K562 (cell line): ENCODE measurements around the gene NRP1. TPM values are rescaled to one million over a fixed set of nuclear protein-coding genes. Genes with fewer than 3 reads are reported as not detected.

ENCODE experiments used
- ATAC-seq: fragments of 200-7000 bp; cut with Tn5 transposase; 3 replicates; pipeline ENCODE4 v1.9.1; 2020; ENCODE audit warnings: moderate library complexity
- BruUV-seq: library from RNA; stranded (reverse); fragments of 400-500 nt; replicated peaks from 2 replicates; lab custom pipeline; 2021; lab: Mats Ljungman, UMichigan
- CTCF ChIA-PET: fragments of 300-600 bp; formaldehyde crosslinking; extraction: SDS; loops from one replicate; lab custom pipeline; 2021; ENCODE audit warnings: low intra/inter-chr PET ratio; lab: Yijun Ruan, JAX
- POLR2A ChIA-PET: fragments of 300-600, 350-650 bp; sonication (Branson Sonifier 250); formaldehyde crosslinking; extraction: SDS; loops from one replicate; lab custom pipeline; 2021; ENCODE audit warnings: antibody characterized with exemption, inconsistent platforms; lab: Yijun Ruan, JAX
- DNase-seq, 4 experiments: peaks; one replicate each; pipeline versions ENCODE4 v3.0.0 to v3.0.0-alpha.2; 2011 to 2018; ENCODE audit warnings: low spot score in 3 of 4, mixed read lengths in 3 of 4; ENCODE audit errors: extremely low read depth in 1 of 4
- FAIRE-seq: peaks from 2 replicates; lab custom pipeline; 2011; peaks lifted over from hg19 to GRCh38; lab: Jason Lieb, UNC
- H2AFZ ChIP-seq: 2 replicates; pipeline ENCODE4 v1.6.0; 2011; ENCODE audit warnings: low read depth, low read length, control low read depth, inconsistent platforms
- H3K27ac ChIP-seq: fragments of 200-600 bp; 3 replicates; pipeline ENCODE4 v1.8.0; 2011; ENCODE audit warnings: low read depth, mild to moderate bottlenecking, control low read depth, inconsistent platforms, low read length, moderate library complexity, mixed read lengths; ENCODE audit errors: extremely low read depth
- H3K27me3 ChIP-seq, 2 experiments: fragments of 300-600 bp in 1 of 2; 2 replicates in 1 of 2; 3 replicates in 1 of 2; pipeline versions ENCODE4 v1.6.0 to v1.8.0; 2011; ENCODE audit warnings: inconsistent platforms in 2 of 2, low read length in 2 of 2, mild to moderate bottlenecking in 1 of 2, mixed read lengths in 1 of 2, moderate library complexity in 1 of 2; ENCODE audit not compliant: control insufficient read depth in 2 of 2, insufficient read depth in 2 of 2
- H3K36me3 ChIP-seq: fragments of 300-600 bp; 3 replicates; pipeline ENCODE4 v1.8.0; 2011; ENCODE audit warnings: mild to moderate bottlenecking, low read length, inconsistent platforms; ENCODE audit not compliant: control insufficient read depth, insufficient read depth
- H3K4me1 ChIP-seq, 2 experiments: fragments of 200-600 bp in 1 of 2; replicated peaks in 1 of 2; 2 replicates in 1 of 2; 3 replicates in 1 of 2; pipeline versions ENCODE4 v1.5.1 to v1.8.0; 2011; ENCODE audit warnings: inconsistent platforms in 2 of 2, low read length in 2 of 2, mild to moderate bottlenecking in 1 of 2, mixed read lengths in 1 of 2, moderate library complexity in 1 of 2; ENCODE audit not compliant: control insufficient read depth in 2 of 2, insufficient read depth in 2 of 2
- H3K4me2 ChIP-seq: 2 replicates; pipeline ENCODE4 v1.6.1; 2011; ENCODE audit warnings: low read length, control low read depth, inconsistent platforms, mixed read lengths; ENCODE audit not compliant: insufficient read depth
- H3K4me3 ChIP-seq: fragments of 200-600 bp; sonication (generic), shearing (Covaris generic); 2 replicates; pipeline ENCODE4 v1.5.1; 2016; ENCODE audit warnings: control low read depth, inconsistent platforms
- H3K79me2 ChIP-seq: fragments of 200-600 bp; 3 replicates; pipeline ENCODE4 v1.8.0; 2011; ENCODE audit warnings: low read length, inconsistent platforms; ENCODE audit not compliant: control insufficient read depth, insufficient read depth
- H3K9ac ChIP-seq, 2 experiments: 2 replicates each; pipeline versions ENCODE4 v1.6.0 to v1.6.1; 2011; ENCODE audit warnings: low read depth in 2 of 2, low read length in 2 of 2, control low read depth in 1 of 2, inconsistent platforms in 1 of 2, mild to moderate bottlenecking in 1 of 2, mixed read lengths in 1 of 2; ENCODE audit not compliant: insufficient read depth in 1 of 2
- H3K9me1 ChIP-seq: one replicate; pipeline ENCODE4 v1.6.0; 2011; ENCODE audit warnings: inconsistent platforms, mild to moderate bottlenecking, low read length, moderate library complexity; ENCODE audit not compliant: control insufficient read depth, insufficient read depth
- H3K9me3 ChIP-seq: replicated peaks from 2 replicates; pipeline ENCODE4 v1.5.1; 2011; ENCODE audit warnings: low read depth, low read length, inconsistent platforms; ENCODE audit not compliant: control insufficient read depth, insufficient read depth
- H4K20me1 ChIP-seq: replicated peaks from 2 replicates; pipeline ENCODE4 v1.6.1; 2011; ENCODE audit warnings: low read length, inconsistent platforms, mixed read lengths; ENCODE audit not compliant: control insufficient read depth, insufficient read depth
- BACH1 ChIP-seq: fragments of 200-800 bp; sonication (Bioruptor generic); IDR thresholded peaks from 2 replicates; pipeline ENCODE4 v1.6.1; 2016; ENCODE audit warnings: missing genetic modification characterization, missing compliant biosample characterization
- CBX8 ChIP-seq: fragments of 200-600 bp; sonication (generic); IDR thresholded peaks from 2 replicates; pipeline ENCODE4 v1.6.1; 2012; ENCODE audit warnings: borderline replicate concordance, mixed run types, low read depth, mild to moderate bottlenecking, moderate library complexity, mixed read lengths, low read length, control low read depth, inconsistent platforms; ENCODE audit not compliant: poor library complexity, severe bottlenecking; ENCODE audit errors: extremely low read depth
- CCAR2 ChIP-seq: fragments of 200-400 bp; formaldehyde crosslinking; IDR thresholded peaks from 2 replicates; pipeline ENCODE4 v1.6.1; 2017; ENCODE audit warnings: mild to moderate bottlenecking, low read depth, low read length
- CREBBP ChIP-seq: IDR thresholded peaks from one replicate; pipeline ENCODE4 v1.6.1; 2012; ENCODE audit warnings: low read depth, mild to moderate bottlenecking, control low read depth, inconsistent platforms, low read length
- MYBL2 ChIP-seq, 2 experiments: fragments of 450-650 bp in 1 of 2; sonication (generic) in 1 of 2; formaldehyde crosslinking in 1 of 2; IDR thresholded peaks; 2 replicates each; pipeline versions ENCODE4 v1.6.1 to v1.8.1; 2017 to 2022; ENCODE audit warnings: borderline replicate concordance in 1 of 2, inconsistent platforms in 1 of 2, low read depth in 1 of 2, mild to moderate bottlenecking in 1 of 2, missing genetic modification reagents in 1 of 2, moderate library complexity in 1 of 2
- POLR2A ChIP-seq: fragments of 450-650 bp; conservative IDR thresholded peaks from 2 replicates; pipeline ENCODE4 v1.6.1; 2016
- SREBF1 ChIP-seq: fragments of 150-350 bp; IDR thresholded peaks from 2 replicates; pipeline ENCODE4 v1.6.1; 2014; ENCODE audit warnings: antibody characterized with exemption, low read depth, low read length, borderline replicate concordance
- TAF9B ChIP-seq: fragments of 450-650 bp; IDR thresholded peaks from 2 replicates; pipeline ENCODE4 v1.6.1; 2018; ENCODE audit warnings: mild to moderate bottlenecking; ENCODE audit not compliant: partially characterized antibody
- ZNF174 ChIP-seq: fragments of 250-450 bp; sonication (Bioruptor Pico); IDR thresholded peaks from 2 replicates; pipeline ENCODE4 v1.4.0; 2020; ENCODE audit warnings: mild to moderate bottlenecking
- ZNF347 ChIP-seq: fragments of 450-650 bp; formaldehyde crosslinking; IDR thresholded peaks from 2 replicates; pipeline ENCODE4 v1.4.0; 2020; ENCODE audit warnings: low read depth, mild to moderate bottlenecking, moderate library complexity
- ZNF830 ChIP-seq: fragments of 250-450 bp; sonication (Bioruptor Pico); IDR thresholded peaks from 2 replicates; pipeline ENCODE4 v1.5.0; 2021; ENCODE audit warnings: mild to moderate bottlenecking
- WGBS: fragments of 100-300 bp; shearing (Covaris generic); methylation state at CpG from one replicate; pipeline ENCODE4 v1.1.6; 2016; ENCODE audit warnings: low coverage, mixed read lengths; ENCODE audit not compliant: insufficient coverage; ENCODE audit errors: missing lambda C conversion rate; 5-methylcytosine and 5-hydroxymethylcytosine counted together
- in situ Hi-C: fragments of 300-500 bp; cut with MboI; formaldehyde crosslinking; loops from 4 replicates; pipeline ENCODE4 v1.15.0; 2018; ENCODE audit warnings: inconsistent platforms, mixed read lengths
- intact Hi-C: fragments of 100-400 bp; cut with micrococcal nuclease; formaldehyde crosslinking; loops from 2 replicates; pipeline ENCODE4 v1.14.2; 2022
- polyA plus RNA-seq, 8 experiments: library from polyadenylated mRNA; depleted of rRNA in 4 of 8; stranded (reverse) in 5 of 8; unstranded in 3 of 8; fragments of >200 nt; fragmentation: Nextera tagmentation in 2 of 8; fragmentation: Illumina TruSeq in 1 of 8; extraction: Ambion mirVana in 2 of 8; extraction: Trizol in 1 of 8; gene quantifications; 2 replicates each; pipeline versions ENCODE4 v1.2.1 to v1.2.3, GENCODE V29; 2011 to 2014; ENCODE audit warnings: inconsistent platforms in 1 of 8, missing spikeins in 1 of 8
- total RNA-seq, 7 experiments: library from RNA; depleted of rRNA in 6 of 7; stranded (reverse); fragments of >200 nt in 6 of 7; fragmentation: Illumina TruSeq in 2 of 7; extraction: Trizol in 2 of 7; gene quantifications; 2 replicates each; pipeline versions ENCODE4 v1.2.1 to v1.2.3, GENCODE V29; 2011 to 2021; ENCODE audit warnings: low replicate concordance in 1 of 7

Gene NRP1
- total and polyA plus RNA-seq, 9 of the 15 experiments (the other 6 are each of a cell fraction or from before 2014, with no cell fraction given), result 0.01 to 0.38 (median 0.04) TPM; not detected in 5

GRCh38 chr10:33335801-33336581 lies 1.5 kb upstream of the NRP1 start:
- 11% methylated on average over 37 of the region's 52 CpGs for WGBS
- Histone ChIP-seq H3K4me1 (peaks cover 0 to 11% of the 10 kb centered on the region in 2 experiments; a peak in 2 of 5 replicates), H4K20me1 (no peaks in the 10 kb centered on the region), H3K36me3 (no peaks in the 10 kb centered on the region), H3K9ac (no peak overlapping the region), H3K27ac (no peak overlapping the region), H3K79me2 (no peaks in the 10 kb centered on the region), H3K9me1 (no peaks in the 10 kb centered on the region)
- FAIRE-seq (no peak), ATAC-seq (no peak)
- ChIA-PET POLR2A (no interaction called here), CTCF (no interaction called here)
- intact Hi-C loops, result no loop called here
- TF ChIP-seq CBX8, result no peak
- TF ChIP-seq SREBF1, result no peak
- TF ChIP-seq TAF9B, result no peak
- TF ChIP-seq BACH1 (tag), result no peak
- no peak for TF ChIP-seq CREBBP
- no peak for TF ChIP-seq CCAR2
- no peak for TF ChIP-seq POLR2A
- no peak for TF ChIP-seq ZNF830 (CRISPR knock-in tag)
- no peak for TF ChIP-seq MYBL2 (IDR thresholded peaks at IDR 0.05; ENCODE audit: low read depth)
- TF ChIP-seq MYBL2 (CRISPR knock-in tag; IDR thresholded peaks at IDR 0.05; ENCODE audit: borderline replicate concordance), result no peak
- no peak for TF ChIP-seq ZNF347
- TF ChIP-seq ZNF174 (CRISPR knock-in tag), result no peak
- TF ChIP-seq, all 486 proteins: peak for 0
- no peak overlapping the region for H3K4me2 ChIP-seq
- no peak overlapping the region for H2AFZ ChIP-seq
- no peaks in the 10 kb centered on the region for H3K9me3 ChIP-seq
- peaks cover 8 to 39% of the 10 kb centered on the region in 2 experiments; a peak in 3 of 5 replicates for H3K27me3 ChIP-seq
- no peak for DNase-seq
- in situ Hi-C loops, result loop anchor here (10.0 to 25.0 kb wide), 2 partner anchors 1176 to 1299 kb away; no protein-coding TSS in a partner anchor
- H3K4me3 ChIP-seq, result no peak overlapping the region
- BruUV-seq, result no TSS peak
